GM19193 (cell line): Measurements from ENCODE around the gene PWWP2B.

Experiments
- POLR2A ChIP-seq: IDR thresholded peaks from 4 replicates; pipeline ENCODE4 v1.6.1; 2011; ENCODE audit not compliant: insufficient read depth, insufficient read length; ENCODE audit errors: extremely low read depth

PWWP2B gene

GRCh38 chr10:132421847-132422751 lies 25.1 kb downstream of the PWWP2B start:
- no peak for TF ChIP-seq POLR2A

GRCh38 chr10:132422903-132423825 lies 26.2 kb downstream of the PWWP2B start:
- no peak for TF ChIP-seq POLR2A

- no peak for TF ChIP-seq POLR2A
Measured at GRCh38 chr10:132423966-132424861, 27.2 kb downstream of the PWWP2B start.

DNA sequence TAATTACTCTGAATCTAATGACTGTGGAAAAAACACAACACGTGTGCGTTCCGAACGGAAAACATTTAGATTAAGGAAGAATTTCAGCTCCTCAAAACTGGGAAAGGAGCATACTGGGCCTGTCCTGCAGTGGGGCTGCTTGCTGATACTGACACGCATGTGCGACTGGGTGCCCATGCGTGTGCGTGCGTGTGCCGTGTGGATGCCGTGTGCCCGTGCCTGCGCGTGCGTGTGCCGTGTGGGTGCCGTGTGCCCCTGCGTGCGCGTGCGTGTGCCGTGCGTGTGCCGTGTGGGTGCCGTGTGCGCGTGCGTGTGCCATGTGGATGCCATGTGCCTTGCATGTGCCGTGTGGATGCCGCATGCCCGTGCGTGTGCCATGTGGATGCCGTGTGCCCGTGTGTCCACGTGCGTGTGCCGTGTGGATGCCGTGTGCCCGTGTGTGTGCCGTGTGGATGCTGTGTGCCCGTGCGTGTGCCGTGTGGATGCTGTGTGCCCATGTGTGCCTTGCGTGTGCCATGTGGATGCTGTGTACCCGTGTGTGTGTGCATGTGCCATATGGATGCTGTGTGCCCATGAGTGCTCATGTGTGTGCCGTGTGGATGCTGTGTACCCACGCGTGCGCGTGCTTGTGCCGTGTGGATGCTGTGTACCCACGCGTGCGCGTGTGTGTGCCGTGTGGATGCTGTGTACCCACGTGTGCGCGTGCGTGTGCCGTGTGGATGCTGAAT lies 28.2 kb downstream of the PWWP2B start:
- no peak for TF ChIP-seq POLR2A

DNA sequence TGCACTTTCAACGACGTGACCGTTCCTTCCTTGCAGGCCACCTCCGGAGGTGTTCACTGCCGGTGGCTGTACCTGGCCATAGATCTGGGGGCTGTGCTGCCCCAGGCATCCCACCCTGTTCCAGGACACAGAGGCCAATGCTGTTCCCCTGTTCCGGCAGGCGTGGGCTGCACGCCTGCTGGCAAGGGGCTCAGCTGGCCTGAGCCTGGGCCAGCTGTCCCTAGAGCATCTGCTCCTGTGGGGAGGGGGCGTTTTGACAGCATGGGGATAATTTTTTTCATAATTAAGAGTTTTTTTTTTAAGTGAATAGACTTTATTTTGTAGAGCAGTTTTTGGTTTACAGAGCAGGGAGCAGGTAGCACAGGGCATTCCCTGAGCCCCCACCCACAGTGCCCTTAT lies 28.8 kb downstream of the PWWP2B start:
- TF ChIP-seq POLR2A = no peak

GRCh38 chr10:132427006-132427771 lies 30.2 kb downstream of the PWWP2B start:
- TF ChIP-seq POLR2A = no peak

DNA sequence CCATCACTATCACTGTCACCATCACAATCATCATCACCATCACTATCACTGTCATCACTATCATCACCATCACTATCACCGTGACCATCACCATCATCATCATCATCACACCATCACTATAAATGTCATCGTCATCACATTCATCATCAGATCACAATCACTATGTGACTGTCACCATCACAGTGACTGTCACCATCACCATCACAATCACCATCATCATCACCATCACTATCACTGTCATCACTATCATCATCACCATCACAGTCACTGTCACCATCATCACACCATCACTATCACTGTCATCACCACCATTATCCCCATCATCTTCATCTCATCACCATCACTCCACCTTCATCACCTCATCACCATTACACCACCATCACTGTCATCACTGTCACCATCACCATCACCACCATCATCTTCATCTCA lies 31.0 kb downstream of the PWWP2B start:
- no peak for TF ChIP-seq POLR2A

DNA sequence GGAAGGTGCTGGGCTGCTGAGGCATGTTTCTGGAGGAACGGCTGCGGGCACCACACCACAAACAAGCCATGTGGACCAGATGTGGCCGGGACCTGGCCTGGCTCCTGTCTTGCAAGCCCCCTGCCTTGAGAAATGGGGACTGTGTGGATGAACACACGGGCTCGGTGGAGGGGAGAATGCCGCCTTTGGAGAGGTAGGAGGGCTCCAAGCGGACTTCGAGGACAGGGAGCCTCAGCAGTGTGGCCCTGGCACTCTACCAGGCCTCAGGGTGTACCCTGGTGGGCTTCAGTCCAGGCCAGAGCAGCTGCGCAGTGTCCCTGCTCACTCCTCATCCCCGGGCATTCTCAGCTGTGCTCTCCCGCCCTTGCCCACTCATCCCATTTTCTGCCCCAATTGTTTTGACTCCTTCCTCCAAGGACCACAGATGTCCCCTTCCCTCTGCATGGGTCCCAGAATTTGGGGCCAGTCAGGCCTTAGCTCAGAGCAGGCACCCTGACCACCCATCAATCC lies 31.5 kb downstream of the PWWP2B start:
- no peak for TF ChIP-seq POLR2A

GRCh38 chr10:132429281-132430230 lies 32.6 kb downstream of the PWWP2B start:
- no peak for TF ChIP-seq POLR2A

- TF ChIP-seq POLR2A = no peak
Measured at GRCh38 chr10:132430231-132430743, 33.3 kb downstream of the PWWP2B start.

DNA sequence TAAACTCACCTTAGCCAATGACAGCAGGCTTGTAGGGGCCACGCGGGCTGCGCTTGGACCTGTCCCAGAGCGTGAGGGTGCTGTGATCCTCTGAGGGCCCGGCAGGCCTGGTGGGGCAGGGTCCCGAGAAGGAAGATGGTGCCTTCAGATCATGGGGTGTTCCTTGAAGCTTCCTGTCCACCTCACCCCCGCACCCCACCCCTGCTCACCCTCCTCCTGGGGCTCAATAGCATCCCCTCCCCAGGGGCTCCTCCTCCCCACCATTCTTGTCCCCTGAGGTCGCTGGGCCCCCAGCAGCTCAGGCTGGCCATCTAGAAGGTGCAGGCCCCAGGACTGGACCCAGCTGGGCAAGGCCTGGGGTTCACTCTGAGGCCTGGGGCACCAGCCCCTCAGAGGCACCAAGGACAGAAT lies 33.9 kb downstream of the PWWP2B start:
- TF ChIP-seq POLR2A = no peak
